Gastroesophageal sphincter (tissue), 4 donors: ENCODE results near the gene GALNT10. TPM values are rescaled to one million over a fixed set of nuclear protein-coding genes. Genes with fewer than 3 reads are reported as not detected.

Experiments used
- ATAC-seq: fragments of 150-250 bp; one replicate; pipeline ENCODE4 v1.9.1; 2016; ENCODE audit warnings: mild to moderate bottlenecking, moderate library complexity
- H3K27ac ChIP-seq, 4 donors: fragments of 200-600 bp; sonication (generic) in 3 of 4; 1 replicate in 3 of 4; 2 replicates in 1 of 4; pipeline ENCODE4 v1.5.1; 2016 to 2019
- H3K27me3 ChIP-seq: fragments of 200-600 bp; sonication (generic); one replicate; pipeline ENCODE4 v1.5.1; 2019
- H3K36me3 ChIP-seq, 2 donors: fragments of 200-600 bp; sonication (generic); one replicate each; pipeline ENCODE4 v1.5.1; 2019; ENCODE audit warnings: control low read depth in 1 of 2
- H3K4me1 ChIP-seq, 3 donors: fragments of 200-600 bp; sonication (generic); 1 replicate in 2 of 3; 2 replicates in 1 of 3; pipeline ENCODE4 v1.5.1; 2016 to 2019; ENCODE audit warnings: control low read depth in 2 of 3
- H3K4me3 ChIP-seq, 2 donors: fragments of 200-600 bp; sonication (generic); one replicate each; pipeline ENCODE4 v1.5.1; 2019; ENCODE audit warnings: mild to moderate bottlenecking in 1 of 2, moderate library complexity in 1 of 2
- H3K9me3 ChIP-seq, 3 donors: fragments of 200-600 bp; sonication (generic); one replicate each; pipeline ENCODE4 v1.5.1; 2017 to 2019; ENCODE audit warnings: control low read depth in 2 of 3
- CTCF ChIP-seq, 4 experiments: fragments of 200-600 bp in 2 of 4; fragments of 450-650 bp in 2 of 4; sonication (generic) in 1 of 4; IDR thresholded peaks; one replicate each; pipeline ENCODE4 v1.5.1; 2017 to 2019; ENCODE audit warnings: antibody characterized with exemption in 4 of 4, mild to moderate bottlenecking in 2 of 4, moderate library complexity in 2 of 4
- EP300 ChIP-seq: sonication (generic); formaldehyde crosslinking; IDR thresholded peaks from one replicate; pipeline ENCODE4 v1.6.1; 2017; ENCODE audit warnings: antibody characterized with exemption, mild to moderate bottlenecking
- POLR2A ChIP-seq, 2 donors: fragments of 450-650 bp; IDR thresholded peaks; one replicate each; pipeline ENCODE4 v1.6.1; 2017; ENCODE audit warnings: antibody characterized with exemption in 2 of 2, mild to moderate bottlenecking in 2 of 2, moderate library complexity in 1 of 2
- POLR2AphosphoS5 ChIP-seq: sonication (generic); formaldehyde crosslinking; IDR thresholded peaks from one replicate; pipeline ENCODE4 v1.6.1; 2017; ENCODE audit warnings: antibody characterized with exemption
- WGBS, 2 donors: methylation state at CpG; one replicate each; pipeline ENCODE4 v1.1.5; 2018; ENCODE audit warnings: low coverage in 1 of 2; 5-methylcytosine and 5-hydroxymethylcytosine counted together
- total RNA-seq, 4 donors: library from RNA; depleted of rRNA; stranded (reverse); fragments of >200 nt; gene quantifications; one replicate each; pipeline ENCODE4 v1.1.0, GENCODE V29; 2016

GALNT10 gene
- total RNA-seq, 4 donors from 2014 or later, result 19.1 to 49.1 (median 34.0) TPM

GRCh38 chr5:154244476-154244875, 53.9 kb downstream of the GALNT10 start:
- Histone ChIP-seq H3K9me3 (no peaks in the 10 kb centered on the region), H3K27ac (peak overlapping the region in 3 of 4 donors; percentile 41 to 77 (median 67)), H3K27me3 (no peaks in the 10 kb centered on the region), H3K4me1 (peaks cover 0 to 27% (median 4%) of the 10 kb centered on the region in 3 donors), H3K36me3 (no peaks in the 10 kb centered on the region), H3K4me3 (no peak overlapping the region)
- ATAC-seq, result peak; percentile 28
- TF ChIP-seq POLR2A (IDR thresholded peaks at IDR 0.05) (no peak), POLR2AphosphoS5 (no peak), CTCF (IDR thresholded peaks at IDR 0.05) (no peak), EP300 (no peak)
- WGBS, 2 donors, result 58 to 70% methylated on average over 3 of the region's 3 CpGs

GRCh38 chr5:154248691-154249090, 58.2 kb downstream of the GALNT10 start:
- WGBS, 2 donors, result no CpG with 5 or more reads among the region's 2 CpGs
- Histone ChIP-seq H3K27me3 (no peaks in the 10 kb centered on the region), H3K9me3 (no peaks in the 10 kb centered on the region), H3K36me3 (no peaks in the 10 kb centered on the region), H3K4me1 (peaks cover 0 to 29% (median 0%) of the 10 kb centered on the region in 3 donors), H3K27ac (no peak overlapping the region), H3K4me3 (no peak overlapping the region)
- TF ChIP-seq POLR2AphosphoS5, result no peak
- TF ChIP-seq CTCF (IDR thresholded peaks at IDR 0.05), result no peak
- no peak for TF ChIP-seq EP300
- no peak for TF ChIP-seq POLR2A (IDR thresholded peaks at IDR 0.05)
- no peak for ATAC-seq

- Histone ChIP-seq H3K4me1 (peaks cover 0 to 23% (median 0%) of the 10 kb centered on the region in 3 donors), H3K36me3 (no peaks in the 10 kb centered on the region), H3K9me3 (no peaks in the 10 kb centered on the region), H3K27me3 (no peaks in the 10 kb centered on the region), H3K27ac (no peak overlapping the region), H3K4me3 (no peak overlapping the region)
- WGBS, 2 donors, result 29 to 32% methylated on average over 3 of the region's 3 CpGs
- TF ChIP-seq EP300 (no peak), POLR2AphosphoS5 (no peak), CTCF (IDR thresholded peaks at IDR 0.05) (no peak), POLR2A (IDR thresholded peaks at IDR 0.05) (no peak)
- ATAC-seq, result peak; percentile 34
Measured at GRCh38 chr5:154249826-154250225, 59.3 kb downstream of the GALNT10 start.

- H3K36me3 ChIP-seq, result no peaks in the 10 kb centered on the region
- H3K27ac ChIP-seq, result no peak overlapping the region
- no peak for ATAC-seq
- H3K27me3 ChIP-seq, result no peaks in the 10 kb centered on the region
- no peak overlapping the region for H3K4me3 ChIP-seq
- peaks cover 0 to 23% (median 0%) of the 10 kb centered on the region in 3 donors for H3K4me1 ChIP-seq
- H3K9me3 ChIP-seq, result no peaks in the 10 kb centered on the region
- TF ChIP-seq POLR2AphosphoS5 (no peak), CTCF (IDR thresholded peaks at IDR 0.05) (no peak), EP300 (no peak), POLR2A (IDR thresholded peaks at IDR 0.05) (no peak)
Measured at GRCh38 chr5:154251529-154251928, 61.0 kb downstream of the GALNT10 start.

- H3K9me3 ChIP-seq, result no peaks in the 10 kb centered on the region
- no peak for ATAC-seq
- H3K27me3 ChIP-seq, result no peaks in the 10 kb centered on the region
- H3K4me3 ChIP-seq, result no peak overlapping the region
- no peaks in the 10 kb centered on the region for H3K36me3 ChIP-seq
- peaks cover 0 to 23% (median 0%) of the 10 kb centered on the region in 3 donors for H3K4me1 ChIP-seq
- H3K27ac ChIP-seq, result no peak overlapping the region
- no peak for TF ChIP-seq POLR2AphosphoS5
- no peak for TF ChIP-seq CTCF (IDR thresholded peaks at IDR 0.05)
- no peak for TF ChIP-seq POLR2A (IDR thresholded peaks at IDR 0.05)
- TF ChIP-seq EP300, result no peak
- 88 to 100% methylated on average over 2 of the region's 2 CpGs for WGBS, 2 donors
Measured at GRCh38 chr5:154253807-154254206, 63.3 kb downstream of the GALNT10 start.
